Neural progenitor cell (in vitro differentiated cells): ENCODE measurements around the gene ABLIM2.

Experiments
- CTCF ChIP-seq: fragments of 200-600 bp; sonication (generic); IDR thresholded peaks from 2 replicates; pipeline ENCODE4 v1.5.1; 2017; ENCODE audit warnings: antibody characterized with exemption, mild to moderate bottlenecking
- EZH2 ChIP-seq: fragments of 200-600 bp; sonication (generic); IDR thresholded peaks from 2 replicates; pipeline ENCODE4 v1.6.1; 2017; ENCODE audit warnings: antibody characterized with exemption, mild to moderate bottlenecking, moderate library complexity

- TF ChIP-seq CTCF: no peak
- TF ChIP-seq EZH2: no peak
Observed at GRCh38 chr4:8197521-8197920, 38.9 kb upstream of the ABLIM2 start.
